PC-9 (cell line): Measurements from ENCODE around the gene CACNB1.

Source experiments
- EZH2 ChIP-seq: fragments of 200-600 bp; sonication (generic); IDR thresholded peaks from 2 replicates; pipeline ENCODE4 v1.8.0; 2017; ENCODE audit warnings: antibody characterized with exemption, low read depth
- TF ChIP-seq, protein P1 (sequence below): fragments of 200-600 bp; sonication (generic); conservative IDR thresholded peaks from 2 replicates; pipeline ENCODE4 v1.6.1; 2017; ENCODE audit warnings: mixed run types, antibody characterized with exemption, mild to moderate bottlenecking, moderate library complexity

- TF ChIP-seq, protein P1, sequence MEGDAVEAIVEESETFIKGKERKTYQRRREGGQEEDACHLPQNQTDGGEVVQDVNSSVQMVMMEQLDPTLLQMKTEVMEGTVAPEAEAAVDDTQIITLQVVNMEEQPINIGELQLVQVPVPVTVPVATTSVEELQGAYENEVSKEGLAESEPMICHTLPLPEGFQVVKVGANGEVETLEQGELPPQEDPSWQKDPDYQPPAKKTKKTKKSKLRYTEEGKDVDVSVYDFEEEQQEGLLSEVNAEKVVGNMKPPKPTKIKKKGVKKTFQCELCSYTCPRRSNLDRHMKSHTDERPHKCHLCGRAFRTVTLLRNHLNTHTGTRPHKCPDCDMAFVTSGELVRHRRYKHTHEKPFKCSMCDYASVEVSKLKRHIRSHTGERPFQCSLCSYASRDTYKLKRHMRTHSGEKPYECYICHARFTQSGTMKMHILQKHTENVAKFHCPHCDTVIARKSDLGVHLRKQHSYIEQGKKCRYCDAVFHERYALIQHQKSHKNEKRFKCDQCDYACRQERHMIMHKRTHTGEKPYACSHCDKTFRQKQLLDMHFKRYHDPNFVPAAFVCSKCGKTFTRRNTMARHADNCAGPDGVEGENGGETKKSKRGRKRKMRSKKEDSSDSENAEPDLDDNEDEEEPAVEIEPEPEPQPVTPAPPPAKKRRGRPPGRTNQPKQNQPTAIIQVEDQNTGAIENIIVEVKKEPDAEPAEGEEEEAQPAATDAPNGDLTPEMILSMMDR = no peak
- TF ChIP-seq EZH2 = no peak
Measured at GRCh38 chr17:39156491-39156890, 41.0 kb downstream of the CACNB1 start.
